ENCODE data around the gene OCEL1. TPM values are rescaled to one million over a fixed set of nuclear protein-coding genes. Genes with fewer than 3 reads are reported as not detected.

The OCEL1 gene
- total and polyA plus RNA-seq, 10 of the 15 experiments (the other 5 are each of a cell fraction or from before 2014, with no cell fraction given) = 2.8 to 18.2 (median 7.4) TPM

DNA sequence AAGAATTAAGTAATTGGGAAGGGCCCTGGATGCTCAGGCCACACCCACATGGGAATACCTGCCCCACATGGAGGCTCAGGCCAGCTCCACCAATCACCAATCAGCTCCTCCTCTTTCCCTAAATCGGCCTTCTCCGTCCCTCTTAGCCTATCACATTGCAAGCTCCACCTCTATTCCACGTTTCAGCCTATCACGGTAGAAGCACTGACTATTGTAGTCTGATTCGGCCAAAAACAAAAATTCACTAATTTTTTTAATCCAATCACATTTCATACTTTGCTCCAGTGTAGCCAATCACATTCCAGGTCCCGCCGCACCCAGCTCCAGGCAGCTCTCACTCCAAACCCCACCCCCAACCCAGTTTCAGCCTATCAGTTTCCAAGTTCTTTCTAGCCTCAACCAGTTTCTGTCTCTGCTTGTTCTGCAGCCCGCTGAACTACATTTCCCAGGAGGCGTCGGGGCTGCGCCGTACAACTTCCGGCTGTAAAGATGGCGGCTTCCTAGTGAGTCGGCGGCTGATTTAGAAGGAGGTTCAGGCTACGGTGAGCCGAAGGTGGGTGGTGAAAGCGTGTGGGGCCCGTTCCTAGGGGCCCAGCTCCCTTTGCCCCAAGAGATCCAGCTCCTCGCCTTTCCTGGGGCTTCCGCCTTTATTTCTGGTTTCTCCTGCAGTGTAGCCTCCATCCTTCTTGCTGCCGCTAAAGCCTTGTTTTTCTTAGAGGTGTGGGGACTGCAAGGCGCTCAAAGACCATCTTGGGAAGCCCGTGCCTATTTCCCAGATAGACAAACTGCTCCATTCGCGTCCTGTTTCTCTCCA lies 41.2 kb downstream of the OCEL1 start, which contains the start of gene BABAM1 (continued):
- TF ChIP-seq, protein P1, sequence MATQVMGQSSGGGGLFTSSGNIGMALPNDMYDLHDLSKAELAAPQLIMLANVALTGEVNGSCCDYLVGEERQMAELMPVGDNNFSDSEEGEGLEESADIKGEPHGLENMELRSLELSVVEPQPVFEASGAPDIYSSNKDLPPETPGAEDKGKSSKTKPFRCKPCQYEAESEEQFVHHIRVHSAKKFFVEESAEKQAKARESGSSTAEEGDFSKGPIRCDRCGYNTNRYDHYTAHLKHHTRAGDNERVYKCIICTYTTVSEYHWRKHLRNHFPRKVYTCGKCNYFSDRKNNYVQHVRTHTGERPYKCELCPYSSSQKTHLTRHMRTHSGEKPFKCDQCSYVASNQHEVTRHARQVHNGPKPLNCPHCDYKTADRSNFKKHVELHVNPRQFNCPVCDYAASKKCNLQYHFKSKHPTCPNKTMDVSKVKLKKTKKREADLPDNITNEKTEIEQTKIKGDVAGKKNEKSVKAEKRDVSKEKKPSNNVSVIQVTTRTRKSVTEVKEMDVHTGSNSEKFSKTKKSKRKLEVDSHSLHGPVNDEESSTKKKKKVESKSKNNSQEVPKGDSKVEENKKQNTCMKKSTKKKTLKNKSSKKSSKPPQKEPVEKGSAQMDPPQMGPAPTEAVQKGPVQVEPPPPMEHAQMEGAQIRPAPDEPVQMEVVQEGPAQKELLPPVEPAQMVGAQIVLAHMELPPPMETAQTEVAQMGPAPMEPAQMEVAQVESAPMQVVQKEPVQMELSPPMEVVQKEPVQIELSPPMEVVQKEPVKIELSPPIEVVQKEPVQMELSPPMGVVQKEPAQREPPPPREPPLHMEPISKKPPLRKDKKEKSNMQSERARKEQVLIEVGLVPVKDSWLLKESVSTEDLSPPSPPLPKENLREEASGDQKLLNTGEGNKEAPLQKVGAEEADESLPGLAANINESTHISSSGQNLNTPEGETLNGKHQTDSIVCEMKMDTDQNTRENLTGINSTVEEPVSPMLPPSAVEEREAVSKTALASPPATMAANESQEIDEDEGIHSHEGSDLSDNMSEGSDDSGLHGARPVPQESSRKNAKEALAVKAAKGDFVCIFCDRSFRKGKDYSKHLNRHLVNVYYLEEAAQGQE (IDR thresholded peaks at IDR 0.05; ENCODE audit: low read depth, low read length) = no peak
- TF ChIP-seq PAX8 (IDR thresholded peaks at IDR 0.05) (no peak), GABPA (IDR thresholded peaks at IDR 0.05; ENCODE audit: low read depth) (peak; percentile 97)

DNA sequence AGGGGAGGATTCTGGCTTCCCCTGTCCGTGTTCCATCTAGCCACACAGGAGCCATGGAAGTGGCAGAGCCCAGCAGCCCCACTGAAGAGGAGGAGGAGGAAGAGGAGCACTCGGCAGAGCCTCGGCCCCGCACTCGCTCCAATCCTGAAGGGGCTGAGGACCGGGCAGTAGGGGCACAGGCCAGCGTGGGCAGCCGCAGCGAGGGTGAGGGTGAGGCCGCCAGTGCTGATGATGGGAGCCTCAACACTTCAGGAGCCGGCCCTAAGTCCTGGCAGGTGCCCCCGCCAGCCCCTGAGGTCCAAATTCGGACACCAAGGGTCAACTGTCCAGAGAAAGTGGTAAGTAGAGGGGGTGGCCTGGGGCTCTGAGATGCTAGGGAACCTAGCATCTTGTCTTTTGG lies 42.7 kb downstream of the OCEL1 start:
- H3K9me3 ChIP-seq (replicated peaks; ENCODE audit: control insufficient read depth, insufficient read depth, low read length) = no peaks in the 10 kb centered on the region
- H3K4me1 ChIP-seq (ENCODE audit: control insufficient read depth, insufficient read depth, low read length) = peaks cover 11% of the 10 kb centered on the region
- RAD21 ChIA-PET (ENCODE audit: unreplicated experiment) = no interaction called here
- intact Hi-C loops (cut with micrococcal nuclease; ENCODE audit: unreplicated experiment) (loop anchor here (10.0 kb wide), 1 partner anchor 494 kb away; no protein-coding TSS in a partner anchor), in situ Hi-C loops (cut with MboI) (no loop called here)
- peaks cover 4 to 7% of the 10 kb centered on the region in 2 experiments; a peak in 3 of 4 replicates for H3K36me3 ChIP-seq (ENCODE audit: control insufficient read depth in 2 of 2, insufficient read depth in 2 of 2, low read length in 1 of 2)
- H4K20me1 ChIP-seq (ENCODE audit: control insufficient read depth, insufficient read depth) = no peaks in the 10 kb centered on the region
- BruUV-seq (replicated peaks) = no TSS peak
- H3K27ac ChIP-seq (ENCODE audit: control insufficient read depth, insufficient read depth) = no peak overlapping the region
- DNase-seq (ENCODE audit: low read depth, low spot score) (no peak), ATAC-seq (no peak), FAIRE-seq (no peak)
- POLR2A ChIA-PET = interaction anchor here (0.7 kb wide), 3 partner anchors 52 to 1598 kb away, joined by 3 to 5 read pairs (median 5); no protein-coding TSS in a partner anchor
- CTCF ChIA-PET = interaction anchor here (1.1 kb wide), 1 partner anchor 13 kb away, joined by 4 read pairs; no protein-coding TSS in a partner anchor
- H3K4me2 ChIP-seq (ENCODE audit: control insufficient read depth, insufficient read depth) = peak overlapping the region; percentile 73; the same call in 1 of the 2 replicates
- 89% methylated on average over 13 of the region's 13 CpGs for WGBS (ENCODE audit: insufficient coverage, insufficient replicate concordance, low lambda C conversion rate, missing lambda C conversion rate)
- peaks cover 13% of the 10 kb centered on the region for H3K79me2 ChIP-seq (ENCODE audit: control insufficient read depth, insufficient read depth, low read length)
- SMC1A ChIA-PET (ENCODE audit: uncharacterized antibody, unreplicated experiment) = no interaction called here
- 0 out of 2 replicates have a peak overlapping the region, but pooled peaks have one; percentile 16 for H3K4me3 ChIP-seq
- H3K9ac ChIP-seq (ENCODE audit: control insufficient read depth, insufficient read depth, low read length) = no peak overlapping the region
- no peak overlapping the region for H2AFZ ChIP-seq (ENCODE audit: control insufficient read depth, low read depth, low read length)
- no peaks in the 10 kb centered on the region for H3K27me3 ChIP-seq (replicated peaks in 1 of 2; ENCODE audit: control insufficient read depth in 2 of 2, insufficient read depth in 2 of 2, low read length in 1 of 2)
- no peak for TF ChIP-seq ZNF207 (IDR thresholded peaks at IDR 0.05; ENCODE audit: borderline replicate concordance)
- no peak for TF ChIP-seq RAD21 (IDR thresholded peaks at IDR 0.05; ENCODE audit: insufficient read depth, low read depth, low read length)
- TF ChIP-seq TCF12 (IDR thresholded peaks at IDR 0.05; ENCODE audit: low read depth, low read length) = no peak
- TF ChIP-seq EP300 (IDR thresholded peaks at IDR 0.05; ENCODE audit: borderline replicate concordance in 1 of 2, control insufficient read depth in 1 of 2, low read depth in 2 of 2, low read length in 2 of 2) = no peak
- TF ChIP-seq LARP7 (IDR thresholded peaks at IDR 0.05) = no peak
- TF ChIP-seq HDAC2 (IDR thresholded peaks at IDR 0.05) = no peak
- TF ChIP-seq FOS (IDR thresholded peaks at IDR 0.05; ENCODE audit: borderline replicate concordance, extremely low read depth, insufficient read length) = no peak
- no peak for TF ChIP-seq NFYB (IDR thresholded peaks at IDR 0.05; ENCODE audit: insufficient read depth, low read depth, low read length)
- TF ChIP-seq PBX3 (IDR thresholded peaks at IDR 0.05; ENCODE audit: insufficient replicate concordance, low read depth, low read length) = no peak
- TF ChIP-seq, protein P2, sequence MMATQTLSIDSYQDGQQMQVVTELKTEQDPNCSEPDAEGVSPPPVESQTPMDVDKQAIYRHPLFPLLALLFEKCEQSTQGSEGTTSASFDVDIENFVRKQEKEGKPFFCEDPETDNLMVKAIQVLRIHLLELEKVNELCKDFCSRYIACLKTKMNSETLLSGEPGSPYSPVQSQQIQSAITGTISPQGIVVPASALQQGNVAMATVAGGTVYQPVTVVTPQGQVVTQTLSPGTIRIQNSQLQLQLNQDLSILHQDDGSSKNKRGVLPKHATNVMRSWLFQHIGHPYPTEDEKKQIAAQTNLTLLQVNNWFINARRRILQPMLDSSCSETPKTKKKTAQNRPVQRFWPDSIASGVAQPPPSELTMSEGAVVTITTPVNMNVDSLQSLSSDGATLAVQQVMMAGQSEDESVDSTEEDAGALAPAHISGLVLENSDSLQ (IDR thresholded peaks at IDR 0.05) = no peak
- no peak for TF ChIP-seq FOXK2 (IDR thresholded peaks at IDR 0.05)
- TF ChIP-seq POLR2A (IDR thresholded peaks at IDR 0.05; ENCODE audit: low read depth, low read length) = no peak
